Tibial nerve (tissue), 4 donors: ENCODE measurements around the gene SIX5. TPM values are rescaled to one million over a fixed set of nuclear protein-coding genes. Genes with fewer than 3 reads are reported as not detected.
"Not testable (repeated sequence)": the region's sequence is repeated elsewhere in the genome, so short reads cannot be mapped to it uniquely, and the experiment has no call there.

Experiments used
- DNase-seq, 2 donors: peaks; one replicate each; pipeline ENCODE4 v3.0.0-alpha.2; 2019; ENCODE audit warnings: low spot score in 2 of 2
- H3K27ac ChIP-seq, 4 donors: fragments of 200-600 bp; sonication (generic) in 3 of 4; one replicate each; pipeline ENCODE4 v1.5.1; 2017 to 2019; ENCODE audit warnings: mild to moderate bottlenecking in 1 of 4
- H3K27me3 ChIP-seq, 2 donors: fragments of 200-600 bp; sonication (generic) in 1 of 2; one replicate each; pipeline versions ENCODE4 v1.5.1 to v1.6.0; 2017 to 2019
- H3K36me3 ChIP-seq, 3 donors: fragments of 200-600 bp; sonication (generic); one replicate each; pipeline ENCODE4 v1.5.1; 2018 to 2019
- H3K4me1 ChIP-seq, 4 donors: fragments of 200-600 bp; sonication (generic) in 3 of 4; one replicate each; pipeline ENCODE4 v1.5.1; 2017 to 2019
- H3K4me3 ChIP-seq, 4 donors: fragments of 200-600 bp; sonication (generic) in 3 of 4; one replicate each; pipeline ENCODE4 v1.5.1; 2017 to 2019; ENCODE audit warnings: mild to moderate bottlenecking in 1 of 4, moderate library complexity in 1 of 4
- H3K9me3 ChIP-seq, 4 donors: fragments of 200-600 bp; sonication (generic) in 3 of 4; one replicate each; pipeline ENCODE4 v1.5.1; 2017 to 2019
- EP300 ChIP-seq, 2 donors: sonication (generic); formaldehyde crosslinking; IDR thresholded peaks; one replicate each; pipeline ENCODE4 v1.6.1; 2017; ENCODE audit warnings: antibody characterized with exemption in 2 of 2, mild to moderate bottlenecking in 1 of 2
- POLR2A ChIP-seq, 2 donors: fragments of 450-650 bp; IDR thresholded peaks; one replicate each; pipeline ENCODE4 v1.6.1; 2017; ENCODE audit warnings: antibody characterized with exemption in 2 of 2, mild to moderate bottlenecking in 2 of 2, moderate library complexity in 2 of 2
- WGBS, 2 donors: methylation state at CpG; one replicate each; pipeline ENCODE4 v1.1.5; 2018; 5-methylcytosine and 5-hydroxymethylcytosine counted together
- total RNA-seq, 4 donors: library from RNA; depleted of rRNA; stranded (reverse); fragments of >200 nt; gene quantifications; one replicate each; pipeline ENCODE4 v1.1.0, GENCODE V29; 2016
- TF ChIP-seq, protein P1 (sequence below), 5 experiments: fragments of 200-600 bp in 3 of 5; fragments of 450-650 bp in 2 of 5; sonication (generic) in 3 of 5; IDR thresholded peaks; one replicate each; pipeline ENCODE4 v1.5.1; 2016 to 2019; ENCODE audit warnings: antibody characterized with exemption in 5 of 5, mild to moderate bottlenecking in 3 of 5, moderate library complexity in 2 of 5

The SIX5 gene
- total RNA-seq, 4 donors from 2014 or later = 21.0 to 31.0 (median 22.9) TPM

DNA sequence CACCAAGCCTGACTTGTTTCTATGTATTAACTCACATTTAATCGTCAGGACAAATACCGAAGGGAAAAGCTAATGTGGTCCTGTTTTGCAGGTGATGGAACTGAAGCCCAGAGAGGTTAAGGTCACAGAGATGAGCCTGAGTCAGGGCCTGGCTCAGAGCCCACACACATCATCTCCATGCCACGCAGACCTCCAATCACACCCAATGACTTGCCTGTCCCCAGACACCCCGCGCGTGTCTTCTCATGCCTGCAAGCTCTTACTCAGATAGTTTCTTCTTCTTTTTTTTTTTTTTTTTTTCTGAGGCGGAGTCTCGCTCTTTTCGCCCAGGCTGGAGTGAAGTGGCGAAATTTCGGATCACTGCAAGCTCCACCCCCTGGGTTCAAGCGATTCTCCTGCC is 16.4 kb downstream of the SIX5 start:
- 89 to 95% methylated on average over 12 of the region's 12 CpGs for WGBS, 2 donors
- Histone ChIP-seq H3K4me1 (no peaks in the 10 kb centered on the region), H3K9me3 (no peaks in the 10 kb centered on the region), H3K27me3 (no peaks in the 10 kb centered on the region), H3K27ac (no peak overlapping the region), H3K36me3 (no peaks in the 10 kb centered on the region), H3K4me3 (no peak overlapping the region)
- TF ChIP-seq POLR2A (IDR thresholded peaks at IDR 0.05) (no peak), EP300 (IDR thresholded peaks at IDR 0.05) (no peak)
- TF ChIP-seq, protein P1, sequence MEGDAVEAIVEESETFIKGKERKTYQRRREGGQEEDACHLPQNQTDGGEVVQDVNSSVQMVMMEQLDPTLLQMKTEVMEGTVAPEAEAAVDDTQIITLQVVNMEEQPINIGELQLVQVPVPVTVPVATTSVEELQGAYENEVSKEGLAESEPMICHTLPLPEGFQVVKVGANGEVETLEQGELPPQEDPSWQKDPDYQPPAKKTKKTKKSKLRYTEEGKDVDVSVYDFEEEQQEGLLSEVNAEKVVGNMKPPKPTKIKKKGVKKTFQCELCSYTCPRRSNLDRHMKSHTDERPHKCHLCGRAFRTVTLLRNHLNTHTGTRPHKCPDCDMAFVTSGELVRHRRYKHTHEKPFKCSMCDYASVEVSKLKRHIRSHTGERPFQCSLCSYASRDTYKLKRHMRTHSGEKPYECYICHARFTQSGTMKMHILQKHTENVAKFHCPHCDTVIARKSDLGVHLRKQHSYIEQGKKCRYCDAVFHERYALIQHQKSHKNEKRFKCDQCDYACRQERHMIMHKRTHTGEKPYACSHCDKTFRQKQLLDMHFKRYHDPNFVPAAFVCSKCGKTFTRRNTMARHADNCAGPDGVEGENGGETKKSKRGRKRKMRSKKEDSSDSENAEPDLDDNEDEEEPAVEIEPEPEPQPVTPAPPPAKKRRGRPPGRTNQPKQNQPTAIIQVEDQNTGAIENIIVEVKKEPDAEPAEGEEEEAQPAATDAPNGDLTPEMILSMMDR (IDR thresholded peaks at IDR 0.05) = no peak
- no peak for DNase-seq

DNA sequence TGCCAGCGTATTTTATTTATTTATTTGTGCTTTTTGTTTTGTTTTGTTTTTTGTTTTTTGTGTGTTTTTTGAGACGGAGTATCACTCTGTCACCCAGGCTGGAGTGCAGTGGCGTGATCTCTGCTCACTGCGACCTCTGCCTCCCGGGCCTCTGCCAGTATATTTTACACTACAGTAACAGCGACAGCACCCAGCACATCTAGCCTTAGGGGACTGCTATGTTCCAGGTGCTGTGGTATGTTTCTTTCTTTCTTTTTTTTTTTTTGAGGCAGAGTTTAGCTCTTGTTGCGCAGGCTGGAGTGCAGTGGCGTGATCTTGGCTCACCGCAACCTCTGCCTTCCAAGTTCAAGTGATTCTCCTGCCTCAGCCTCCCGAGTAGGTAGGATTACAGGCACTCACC is 17.6 kb downstream of the SIX5 start:
- WGBS, 2 donors = 89 to 94% methylated on average over 10 of the region's 10 CpGs
- H3K36me3 ChIP-seq, H3K4me3 ChIP-seq, DNase-seq, H3K9me3 ChIP-seq, H3K27ac ChIP-seq, H3K27me3 ChIP-seq, H3K4me1 ChIP-seq: not testable (repeated sequence)

DNA sequence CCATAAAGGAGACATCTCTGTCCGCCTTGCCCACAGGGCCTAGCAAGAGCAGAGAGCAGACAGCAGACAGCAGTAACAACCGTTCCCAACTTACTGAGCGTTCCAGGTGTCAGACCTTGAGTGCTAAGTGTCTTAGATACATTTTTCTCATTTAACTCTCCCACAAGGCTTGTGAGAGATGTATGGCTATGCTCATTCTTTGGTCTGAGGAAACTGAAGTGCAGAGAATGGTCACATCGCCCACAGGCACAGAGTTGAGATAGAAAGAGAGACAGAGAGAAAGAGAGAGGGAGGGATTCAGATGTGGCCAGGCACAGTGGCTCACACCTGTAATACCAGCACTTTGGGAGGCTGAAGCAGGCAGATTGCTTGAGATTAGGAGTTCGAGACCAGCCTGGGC is 21.5 kb downstream of the SIX5 start:
- DNase-seq = no peak
- Histone ChIP-seq H3K27ac (no peak overlapping the region), H3K9me3 (no peaks in the 10 kb centered on the region), H3K36me3 (no peaks in the 10 kb centered on the region), H3K27me3 (peaks cover 0 to 4% of the 10 kb centered on the region in 2 donors), H3K4me1 (no peaks in the 10 kb centered on the region), H3K4me3 (no peak overlapping the region)
- 84 to 86% methylated on average over 5 of the region's 5 CpGs for WGBS, 2 donors
- TF ChIP-seq, protein P1 (IDR thresholded peaks at IDR 0.05) = no peak
- TF ChIP-seq POLR2A (IDR thresholded peaks at IDR 0.05) (no peak), EP300 (IDR thresholded peaks at IDR 0.05) (no peak)

DNA sequence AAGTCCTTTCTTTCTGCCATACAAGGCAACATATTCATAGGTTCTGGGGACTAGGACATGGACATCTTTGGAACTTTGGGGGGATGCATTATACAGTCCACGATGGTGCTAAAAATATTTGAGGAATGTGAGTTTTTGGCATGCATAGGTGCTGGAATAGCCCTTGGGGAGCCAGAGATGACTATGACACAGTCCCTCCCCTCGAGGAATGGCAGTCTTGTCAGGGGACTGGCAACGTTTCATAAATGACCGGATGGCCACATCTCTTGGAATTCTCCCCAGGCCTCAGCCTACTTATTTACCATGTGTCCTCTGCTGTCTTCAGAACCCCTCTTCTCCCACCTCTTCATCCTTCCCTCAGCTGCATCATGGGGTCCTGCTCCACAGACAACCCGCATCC is 22.2 kb downstream of the SIX5 start:
- Histone ChIP-seq H3K4me1 (no peaks in the 10 kb centered on the region), H3K36me3 (no peaks in the 10 kb centered on the region), H3K9me3 (no peaks in the 10 kb centered on the region), H3K4me3 (no peak overlapping the region), H3K27me3 (peaks cover 0 to 4% of the 10 kb centered on the region in 2 donors), H3K27ac (no peak overlapping the region)
- WGBS, 2 donors = 52 to 65% methylated on average over 5 of the region's 5 CpGs
- TF ChIP-seq POLR2A (IDR thresholded peaks at IDR 0.05) (no peak), EP300 (IDR thresholded peaks at IDR 0.05) (no peak)
- TF ChIP-seq, protein P1 (IDR thresholded peaks at IDR 0.05) = no peak
- DNase-seq = no peak

DNA sequence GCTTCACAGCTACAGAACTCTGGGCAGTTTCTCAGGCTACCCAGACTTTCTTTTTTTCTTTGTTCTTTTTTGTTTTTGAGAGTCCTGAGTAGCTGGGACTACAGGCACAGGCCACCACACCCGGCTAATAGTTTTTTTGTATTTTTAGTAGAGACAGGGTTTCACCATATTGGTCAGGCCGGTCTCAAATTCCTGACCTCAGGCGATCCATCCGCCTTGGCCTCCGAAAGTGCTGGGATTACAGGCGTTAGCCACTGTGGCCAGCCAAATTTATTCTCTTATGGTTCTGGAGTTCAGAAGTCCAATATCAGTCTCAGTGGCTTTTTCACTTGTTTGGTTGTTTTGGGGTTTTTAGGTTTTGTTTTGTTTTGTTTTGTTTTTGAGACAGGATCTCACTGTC is 23.4 kb downstream of the SIX5 start:
- Histone ChIP-seq H3K9me3 (no peaks in the 10 kb centered on the region), H3K27ac (no peak overlapping the region), H3K27me3 (peaks cover 0 to 4% of the 10 kb centered on the region in 2 donors), H3K4me3 (no peak overlapping the region), H3K4me1 (no peaks in the 10 kb centered on the region), H3K36me3 (no peaks in the 10 kb centered on the region)
- TF ChIP-seq, protein P1 (IDR thresholded peaks at IDR 0.05) = no peak
- TF ChIP-seq EP300 (IDR thresholded peaks at IDR 0.05) (no peak), POLR2A (IDR thresholded peaks at IDR 0.05) (no peak)
- 78 to 84% methylated on average over 6 of the region's 6 CpGs for WGBS, 2 donors
- DNase-seq = no peak

DNA sequence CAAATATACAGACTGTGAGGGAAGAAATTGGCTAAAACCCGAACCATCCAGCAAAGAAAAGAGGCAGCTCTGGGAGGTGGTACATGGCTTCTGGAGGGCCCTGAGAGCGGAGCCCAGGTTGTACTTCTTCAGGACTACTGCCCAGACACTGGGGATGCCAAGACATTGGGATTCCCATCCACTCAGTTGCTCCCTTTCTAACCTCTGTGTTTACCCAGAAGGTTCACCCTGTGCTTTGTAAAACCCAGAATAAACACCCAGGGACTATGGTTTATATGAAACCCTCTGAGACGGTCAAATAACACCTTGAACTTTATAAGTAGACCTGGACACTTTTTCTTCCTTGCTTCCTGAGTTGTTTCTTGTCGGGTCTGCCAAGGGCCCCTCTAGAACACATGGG is 26.1 kb downstream of the SIX5 start:
- H3K9me3 ChIP-seq = no peaks in the 10 kb centered on the region
- H3K36me3 ChIP-seq = no peaks in the 10 kb centered on the region
- DNase-seq = no peak
- no peak overlapping the region for H3K4me3 ChIP-seq
- TF ChIP-seq, protein P1 (IDR thresholded peaks at IDR 0.05) = no peak
- no peak for TF ChIP-seq POLR2A (IDR thresholded peaks at IDR 0.05)
- TF ChIP-seq EP300 (IDR thresholded peaks at IDR 0.05) = no peak
- H3K27me3 ChIP-seq = peaks cover 0 to 4% of the 10 kb centered on the region in 2 donors
- no peaks in the 10 kb centered on the region for H3K4me1 ChIP-seq
- 68 to 69% methylated on average over 4 of the region's 4 CpGs for WGBS, 2 donors
- no peak overlapping the region for H3K27ac ChIP-seq
